Neural progenitor cell (in vitro differentiated cells): Measurements from ENCODE around the gene TBK1. TPM values are rescaled to one million over a fixed set of nuclear protein-coding genes. Genes with fewer than 3 reads are reported as not detected.
"Not testable (repeated sequence)": the region's sequence is repeated elsewhere in the genome, so short reads cannot be mapped to it uniquely, and the experiment has no call there.

Source experiments
- DNase-seq: peaks from one replicate; pipeline ENCODE4 v3.0.0-alpha.2; 2016; ENCODE audit warnings: low spot score
- H2AFZ ChIP-seq: fragments of 200-600 bp; sonication (generic); replicated peaks from 2 replicates; pipeline ENCODE4 v1.6.1; 2016; ENCODE audit warnings: antibody characterized with exemption
- H3F3A ChIP-seq: fragments of 200-600 bp; sonication (generic); 2 replicates; pipeline ENCODE4 v1.6.1; 2016; ENCODE audit warnings: antibody characterized with exemption, low read depth
- H3K27ac ChIP-seq: fragments of 200-600 bp; sonication (generic); 2 replicates; pipeline ENCODE4 v1.5.1; 2016; ENCODE audit warnings: mild to moderate bottlenecking
- H3K27me3 ChIP-seq: fragments of 200-600 bp; sonication (generic); 2 replicates; pipeline ENCODE4 v1.6.1; 2016; ENCODE audit warnings: mild to moderate bottlenecking, moderate library complexity
- H3K36me3 ChIP-seq: fragments of 200-600 bp; sonication (generic); 2 replicates; pipeline ENCODE4 v1.5.1; 2016
- H3K4me1 ChIP-seq: fragments of 200-600 bp; sonication (generic); 2 replicates; pipeline ENCODE4 v1.6.1; 2016; ENCODE audit warnings: mixed run types
- H3K4me2 ChIP-seq: fragments of 200-600 bp; sonication (generic); 2 replicates; pipeline ENCODE4 v1.6.1; 2016
- H3K4me3 ChIP-seq: fragments of 200-600 bp; sonication (generic); 2 replicates; pipeline ENCODE4 v1.5.1; 2016
- H3K79me2 ChIP-seq: fragments of 200-600 bp; sonication (generic); 2 replicates; pipeline ENCODE4 v1.6.1; 2016; ENCODE audit warnings: low read depth
- H3K9ac ChIP-seq: fragments of 200-600 bp; sonication (generic); 2 replicates; pipeline ENCODE4 v1.6.1; 2016
- H3K9me3 ChIP-seq: fragments of 200-600 bp; sonication (generic); 2 replicates; pipeline ENCODE4 v1.5.1; 2016; ENCODE audit warnings: low read depth
- H4K20me1 ChIP-seq: fragments of 200-600 bp; sonication (generic); 2 replicates; pipeline ENCODE4 v1.6.1; 2016; ENCODE audit warnings: low read depth
- H3K27ac Mint-ChIP-seq: 3 replicates; pipeline ENCODE4 v1.8.0; 2021; ENCODE audit warnings: mixed read lengths
- H3K27me3 Mint-ChIP-seq: 2 replicates; pipeline ENCODE4 v1.8.0; 2022; ENCODE audit warnings: low read depth, mild to moderate bottlenecking, inconsistent platforms, moderate library complexity, mixed read lengths; ENCODE audit not compliant: insufficient read depth
- H3K36me3 Mint-ChIP-seq: 3 replicates; pipeline ENCODE4 v1.8.0; 2021; ENCODE audit warnings: mixed read lengths
- H3K4me1 Mint-ChIP-seq: 3 replicates; pipeline ENCODE4 v1.8.0; 2021; ENCODE audit warnings: mixed read lengths
- H3K4me3 Mint-ChIP-seq: 3 replicates; pipeline ENCODE4 v1.8.0; 2021; ENCODE audit warnings: mild to moderate bottlenecking, moderate library complexity, mixed read lengths
- H3K9me3 Mint-ChIP-seq: 3 replicates; pipeline ENCODE4 v1.8.0; 2020; ENCODE audit warnings: mixed read lengths
- EZH2 ChIP-seq: fragments of 200-600 bp; sonication (generic); IDR thresholded peaks from 2 replicates; pipeline ENCODE4 v1.6.1; 2017; ENCODE audit warnings: antibody characterized with exemption, mild to moderate bottlenecking, moderate library complexity
- EZH2phosphoT487 ChIP-seq: fragments of 200-600 bp; sonication (generic); IDR thresholded peaks from 2 replicates; pipeline ENCODE4 v1.6.1; 2017; ENCODE audit warnings: antibody characterized with exemption
- total RNA-seq: library from RNA; depleted of rRNA; stranded (reverse); fragments of >200 nt; gene quantifications from 2 replicates; pipeline ENCODE4 v1.2.3, GENCODE V29; 2015; ENCODE audit warnings: low replicate concordance
- TF ChIP-seq, protein P1 (sequence below): fragments of 200-600 bp; sonication (generic); IDR thresholded peaks from 2 replicates; pipeline ENCODE4 v1.5.1; 2017; ENCODE audit warnings: antibody characterized with exemption, mild to moderate bottlenecking

TBK1 gene
- total RNA-seq, 1 donor from 2014 or later: 51.3 TPM

DNA sequence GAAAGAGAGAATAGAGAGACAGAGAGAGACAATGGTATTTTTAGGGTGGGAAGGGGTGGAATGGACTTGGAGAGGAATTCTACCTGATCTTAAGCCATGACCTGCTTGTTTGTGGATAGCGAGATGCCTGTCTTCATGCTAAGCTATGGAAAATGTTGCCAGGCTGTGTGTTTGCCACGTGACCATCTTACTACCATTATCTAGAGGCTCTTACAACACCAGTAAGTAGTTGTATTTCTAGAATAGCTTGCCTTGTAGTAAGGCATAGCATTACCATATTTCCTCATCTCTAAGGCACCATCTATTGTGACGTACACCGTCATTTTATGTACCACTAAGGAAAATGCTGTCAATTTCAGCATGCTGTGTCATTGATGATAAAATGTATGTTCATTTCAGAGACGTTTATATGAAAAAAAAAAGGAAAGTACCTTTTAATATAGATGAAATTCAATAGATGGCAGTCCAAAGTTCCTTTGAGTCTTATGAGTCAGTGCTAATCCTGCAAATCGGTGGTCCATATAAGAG is 82.8 kb downstream of the TBK1 start:
- H3K4me3 Mint-ChIP-seq: no peak overlapping the region
- no peaks in the 10 kb centered on the region for H3K27me3 Mint-ChIP-seq
- H3K4me1 Mint-ChIP-seq: peaks cover 6% of the 10 kb centered on the region
- Histone ChIP-seq H3K9ac (no peak overlapping the region), H3K79me2 (no peaks in the 10 kb centered on the region), H3K4me3 (no peak overlapping the region), H3K36me3 (no peaks in the 10 kb centered on the region), H3F3A (peaks cover 12% of the 10 kb centered on the region), H3K27me3 (no peaks in the 10 kb centered on the region), H4K20me1 (no peaks in the 10 kb centered on the region), H2AFZ (no peak overlapping the region), H3K9me3 (no peaks in the 10 kb centered on the region), H3K4me1 (peaks cover 9% of the 10 kb centered on the region), H3K4me2 (no peak overlapping the region), H3K27ac (no peak overlapping the region)
- no peak overlapping the region for H3K27ac Mint-ChIP-seq
- no peak for DNase-seq
- H3K36me3 Mint-ChIP-seq: no peaks in the 10 kb centered on the region
- TF ChIP-seq EZH2 (no peak), EZH2phosphoT487 (no peak)
- TF ChIP-seq, protein P1, sequence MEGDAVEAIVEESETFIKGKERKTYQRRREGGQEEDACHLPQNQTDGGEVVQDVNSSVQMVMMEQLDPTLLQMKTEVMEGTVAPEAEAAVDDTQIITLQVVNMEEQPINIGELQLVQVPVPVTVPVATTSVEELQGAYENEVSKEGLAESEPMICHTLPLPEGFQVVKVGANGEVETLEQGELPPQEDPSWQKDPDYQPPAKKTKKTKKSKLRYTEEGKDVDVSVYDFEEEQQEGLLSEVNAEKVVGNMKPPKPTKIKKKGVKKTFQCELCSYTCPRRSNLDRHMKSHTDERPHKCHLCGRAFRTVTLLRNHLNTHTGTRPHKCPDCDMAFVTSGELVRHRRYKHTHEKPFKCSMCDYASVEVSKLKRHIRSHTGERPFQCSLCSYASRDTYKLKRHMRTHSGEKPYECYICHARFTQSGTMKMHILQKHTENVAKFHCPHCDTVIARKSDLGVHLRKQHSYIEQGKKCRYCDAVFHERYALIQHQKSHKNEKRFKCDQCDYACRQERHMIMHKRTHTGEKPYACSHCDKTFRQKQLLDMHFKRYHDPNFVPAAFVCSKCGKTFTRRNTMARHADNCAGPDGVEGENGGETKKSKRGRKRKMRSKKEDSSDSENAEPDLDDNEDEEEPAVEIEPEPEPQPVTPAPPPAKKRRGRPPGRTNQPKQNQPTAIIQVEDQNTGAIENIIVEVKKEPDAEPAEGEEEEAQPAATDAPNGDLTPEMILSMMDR: no peak
- H3K9me3 Mint-ChIP-seq: no peaks in the 10 kb centered on the region

- no peak overlapping the region for H3K27ac Mint-ChIP-seq
- no peak for TF ChIP-seq EZH2phosphoT487
- TF ChIP-seq, protein P1: no peak
- TF ChIP-seq EZH2: no peak
- H3K27ac ChIP-seq: no peak overlapping the region
- no peaks in the 10 kb centered on the region for H3K9me3 ChIP-seq
- H4K20me1 ChIP-seq: no peaks in the 10 kb centered on the region
- H3K9ac ChIP-seq: no peak overlapping the region
- no peak overlapping the region for H3K4me2 ChIP-seq
- H3K27me3 ChIP-seq: no peaks in the 10 kb centered on the region
- H2AFZ ChIP-seq: no peak overlapping the region
- H3K4me1 ChIP-seq: no peaks in the 10 kb centered on the region
- no peak for DNase-seq
- peaks cover 3% of the 10 kb centered on the region for H3K4me1 Mint-ChIP-seq
- H3K4me3 Mint-ChIP-seq: no peak overlapping the region
- no peaks in the 10 kb centered on the region for H3K79me2 ChIP-seq
- H3F3A ChIP-seq: no peaks in the 10 kb centered on the region
- H3K27me3 Mint-ChIP-seq: no peaks in the 10 kb centered on the region
- H3K9me3 Mint-ChIP-seq: no peaks in the 10 kb centered on the region
- H3K36me3 Mint-ChIP-seq: no peaks in the 10 kb centered on the region
- no peaks in the 10 kb centered on the region for H3K36me3 ChIP-seq
- H3K4me3 ChIP-seq: no peak overlapping the region
Measured at GRCh38 chr12:64538121-64538520, 86.2 kb downstream of the TBK1 start.

GRCh38 chr12:64542409-64543047 is 90.6 kb downstream of the TBK1 start:
- not testable (repeated sequence) for H3K9me3 ChIP-seq

GRCh38 chr12:64544371-64545080 is 92.6 kb downstream of the TBK1 start:
- no peaks in the 10 kb centered on the region for H3K36me3 Mint-ChIP-seq
- TF ChIP-seq, protein P1: no peak
- TF ChIP-seq EZH2: no peak
- no peak for TF ChIP-seq EZH2phosphoT487
- H3K4me2 ChIP-seq: no peak overlapping the region
- no peak overlapping the region for H3K4me3 ChIP-seq
- H3K27me3 Mint-ChIP-seq: peaks cover 4% of the 10 kb centered on the region
- no peaks in the 10 kb centered on the region for H3K4me1 Mint-ChIP-seq
- no peaks in the 10 kb centered on the region for H4K20me1 ChIP-seq
- H3K27me3 ChIP-seq: no peaks in the 10 kb centered on the region
- no peak overlapping the region for H3K27ac ChIP-seq
- no peak for DNase-seq
- H3K36me3 ChIP-seq: no peaks in the 10 kb centered on the region
- H2AFZ ChIP-seq: no peak overlapping the region
- H3K9me3 ChIP-seq: no peaks in the 10 kb centered on the region
- no peak overlapping the region for H3K9ac ChIP-seq
- H3K9me3 Mint-ChIP-seq: peaks cover 5% of the 10 kb centered on the region
- H3F3A ChIP-seq: no peaks in the 10 kb centered on the region
- no peaks in the 10 kb centered on the region for H3K79me2 ChIP-seq
- H3K4me1 ChIP-seq: no peaks in the 10 kb centered on the region
- no peak overlapping the region for H3K4me3 Mint-ChIP-seq
- no peak overlapping the region for H3K27ac Mint-ChIP-seq

More at GRCh38 chr12:64542409-64543047, 90.6 kb downstream of the TBK1 start:
- H3K9ac ChIP-seq, H4K20me1 ChIP-seq, H3K4me1 ChIP-seq, H3K4me2 ChIP-seq, H2AFZ ChIP-seq, H3K27me3 ChIP-seq, H3K9me3 Mint-ChIP-seq, H3F3A ChIP-seq, H3K4me1 Mint-ChIP-seq, H3K4me3 Mint-ChIP-seq, H3K27me3 Mint-ChIP-seq, H3K36me3 ChIP-seq, H3K79me2 ChIP-seq, H3K27ac ChIP-seq, H3K27ac Mint-ChIP-seq, DNase-seq, H3K36me3 Mint-ChIP-seq, H3K4me3 ChIP-seq: not testable (repeated sequence)
